HG03571 (cell line): ENCODE data around the gene FAM83C.
"Not testable (repeated sequence)": the region's sequence is repeated elsewhere in the genome, so short reads cannot be mapped to it uniquely, and the experiment has no call there.

Experiments used
- ATAC-seq: cut with Tn5 transposase; IDR thresholded peaks from one replicate; pipeline ENCODE4 v1.9.1; 2021; ENCODE audit not compliant: unreplicated experiment

FAM83C gene

GRCh38 chr20:35318502-35319157, 26.4 kb upstream of the FAM83C start:
- ATAC-seq, result no peak

GRCh38 chr20:35317416-35318210, 25.4 kb upstream of the FAM83C start:
- ATAC-seq, result no peak

- no peak for ATAC-seq
Observed at GRCh38 chr20:35316086-35316485, 23.9 kb upstream of the FAM83C start.

- ATAC-seq, result not testable (repeated sequence)
Observed at GRCh38 chr20:35315632-35316020, 23.4 kb upstream of the FAM83C start.

- ATAC-seq, result no peak
Observed at GRCh38 chr20:35314816-35315631, 22.8 kb upstream of the FAM83C start.

- ATAC-seq, result no peak
Observed at GRCh38 chr20:35312318-35312717, 20.1 kb upstream of the FAM83C start.

- no peak for ATAC-seq
Observed at GRCh38 chr20:35311822-35312221, 19.6 kb upstream of the FAM83C start.

GRCh38 chr20:35311409-35311808, 19.2 kb upstream of the FAM83C start:
- ATAC-seq, result no peak

- no peak for ATAC-seq
Observed at GRCh38 chr20:35307666-35308653, 15.7 kb upstream of the FAM83C start.

GRCh38 chr20:35306931-35307517, 14.8 kb upstream of the FAM83C start:
- ATAC-seq, result no peak

- no peak for ATAC-seq
Observed at GRCh38 chr20:35305682-35306556, 13.7 kb upstream of the FAM83C start.

GRCh38 chr20:35304956-35305355, 12.7 kb upstream of the FAM83C start:
- no peak for ATAC-seq

GRCh38 chr20:35303735-35304491, 11.7 kb upstream of the FAM83C start:
- no peak for ATAC-seq

- ATAC-seq, result no peak
Observed at GRCh38 chr20:35303382-35303734, 11.1 kb upstream of the FAM83C start.

- no peak for ATAC-seq
Observed at GRCh38 chr20:35302421-35303335, 10.5 kb upstream of the FAM83C start.

GRCh38 chr20:35301426-35301825, 9.2 kb upstream of the FAM83C start:
- ATAC-seq, result no peak

- ATAC-seq, result no peak
Observed at GRCh38 chr20:35300469-35301262, 8.4 kb upstream of the FAM83C start.
